ENCODE data around the gene TMEM229B. TPM values are rescaled to one million over a fixed set of nuclear protein-coding genes. Genes with fewer than 3 reads are reported as not detected.

TMEM229B gene
- total and polyA plus RNA-seq, 2 experiments from 2014 or later = 18.3 to 25.6 TPM

DNA sequence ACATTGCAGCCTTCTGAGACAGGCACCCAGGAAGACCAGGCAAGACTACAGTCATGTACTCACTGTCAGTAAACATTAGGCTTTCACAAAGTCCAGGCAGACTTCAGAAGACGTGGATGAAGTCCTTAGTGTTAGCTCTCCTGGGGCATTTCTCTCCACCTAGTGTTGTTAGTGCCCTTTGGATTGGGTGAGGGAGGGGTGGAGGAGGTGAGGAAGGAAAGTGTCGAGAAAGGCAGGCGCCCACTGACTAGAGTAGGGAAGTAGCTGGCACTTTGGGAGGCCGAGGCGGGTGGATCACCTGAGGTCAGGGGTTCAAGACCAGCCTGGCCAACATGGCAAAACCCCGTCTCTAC is 20.2 kb downstream of the TMEM229B start:
- H3K27ac ChIP-seq = no peak overlapping the region
- no peaks in the 10 kb centered on the region for H3K9me2 ChIP-seq (replicated peaks; ENCODE audit: insufficient read depth)
- no peaks in the 10 kb centered on the region for H3K36me3 ChIP-seq (replicated peaks; ENCODE audit: insufficient read depth, low read depth)
- no peaks in the 10 kb centered on the region for H3K4me1 ChIP-seq (ENCODE audit: insufficient read depth)
- no peak overlapping the region for H2AFZ ChIP-seq
- TF ChIP-seq EZH2phosphoT487 (IDR thresholded peaks at IDR 0.05; ENCODE audit: low read depth, severe bottlenecking, unreplicated experiment) (no peak), CTCF (IDR thresholded peaks at IDR 0.05; ENCODE audit: poor library complexity) (no peak), EZH2 (IDR thresholded peaks at IDR 0.05; ENCODE audit: borderline replicate concordance) (no peak)
- H3K4me3 ChIP-seq = no peak overlapping the region
- WGBS (ENCODE audit: low lambda C conversion rate, missing lambda C conversion rate) = 78% methylated on average over 6 of the region's 6 CpGs
- DNase-seq (ENCODE audit: low spot score) = peak; percentile 32
- no peaks in the 10 kb centered on the region for H3K9me3 ChIP-seq (ENCODE audit: low read depth)
- H3K4me2 ChIP-seq = no peak overlapping the region
- no peaks in the 10 kb centered on the region for H3K27me3 ChIP-seq
- no peaks in the 10 kb centered on the region for H4K20me1 ChIP-seq (ENCODE audit: insufficient read depth, poor library complexity, severe bottlenecking)
- no peaks in the 10 kb centered on the region for H3K79me2 ChIP-seq

DNA sequence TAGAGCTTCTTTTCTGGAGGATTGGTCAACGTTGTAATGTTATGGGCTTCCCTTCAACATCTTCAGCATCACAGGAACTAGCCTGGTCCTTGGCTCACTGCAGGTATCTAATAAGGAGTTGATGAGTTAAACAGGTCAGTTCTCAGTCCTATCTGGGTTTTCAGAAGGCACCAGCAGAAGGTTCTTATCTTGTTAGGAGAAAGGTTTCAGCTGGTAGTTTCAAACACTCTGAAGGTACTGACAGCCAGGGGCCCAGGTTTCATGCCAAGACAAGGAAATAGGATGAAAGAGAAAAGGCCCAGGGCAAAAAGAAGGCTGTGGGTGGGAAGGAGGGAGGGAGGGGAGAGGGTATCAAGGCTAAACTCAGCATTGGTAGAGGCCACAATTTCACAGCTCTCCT is 21.4 kb downstream of the TMEM229B start:
- Histone ChIP-seq H3K36me3 (replicated peaks; ENCODE audit: insufficient read depth, low read depth) (no peaks in the 10 kb centered on the region), H3K9me3 (ENCODE audit: low read depth) (no peaks in the 10 kb centered on the region), H4K20me1 (ENCODE audit: insufficient read depth, poor library complexity, severe bottlenecking) (no peaks in the 10 kb centered on the region), H2AFZ (no peak overlapping the region), H3K27ac (no peak overlapping the region), H3K27me3 (no peaks in the 10 kb centered on the region), H3K79me2 (no peaks in the 10 kb centered on the region), H3K4me2 (no peak overlapping the region), H3K4me1 (ENCODE audit: insufficient read depth) (no peaks in the 10 kb centered on the region), H3K4me3 (no peak overlapping the region), H3K9me2 (replicated peaks; ENCODE audit: insufficient read depth) (no peaks in the 10 kb centered on the region)
- DNase-seq (ENCODE audit: low spot score) = no peak
- TF ChIP-seq EZH2phosphoT487 (IDR thresholded peaks at IDR 0.05; ENCODE audit: low read depth, severe bottlenecking, unreplicated experiment) = no peak
- TF ChIP-seq CTCF (IDR thresholded peaks at IDR 0.05; ENCODE audit: poor library complexity) = no peak
- TF ChIP-seq EZH2 (IDR thresholded peaks at IDR 0.05; ENCODE audit: borderline replicate concordance) = no peak
- WGBS (ENCODE audit: low lambda C conversion rate, missing lambda C conversion rate) = 92% methylated on average over 1 of the region's 1 CpG

- H3K4me3 ChIP-seq = no peak overlapping the region
- H3K27me3 ChIP-seq = no peaks in the 10 kb centered on the region
- H3K9me3 ChIP-seq (ENCODE audit: low read depth) = no peaks in the 10 kb centered on the region
- H3K9me2 ChIP-seq (replicated peaks; ENCODE audit: insufficient read depth) = no peaks in the 10 kb centered on the region
- no peaks in the 10 kb centered on the region for H3K4me1 ChIP-seq (ENCODE audit: insufficient read depth)
- no peaks in the 10 kb centered on the region for H3K79me2 ChIP-seq
- no peak for DNase-seq (ENCODE audit: low spot score)
- no peak overlapping the region for H3K27ac ChIP-seq
- no peaks in the 10 kb centered on the region for H3K36me3 ChIP-seq (replicated peaks; ENCODE audit: insufficient read depth, low read depth)
- TF ChIP-seq EZH2 (IDR thresholded peaks at IDR 0.05; ENCODE audit: borderline replicate concordance) (no peak), EZH2phosphoT487 (IDR thresholded peaks at IDR 0.05; ENCODE audit: low read depth, severe bottlenecking, unreplicated experiment) (no peak), CTCF (IDR thresholded peaks at IDR 0.05; ENCODE audit: poor library complexity) (no peak)
- no peak overlapping the region for H2AFZ ChIP-seq
- H3K4me2 ChIP-seq = no peak overlapping the region
- WGBS (ENCODE audit: low lambda C conversion rate, missing lambda C conversion rate) = 78% methylated on average over 8 of the region's 8 CpGs
- no peaks in the 10 kb centered on the region for H4K20me1 ChIP-seq (ENCODE audit: insufficient read depth, poor library complexity, severe bottlenecking)
Measured at GRCh38 chr14:67464879-67465278, 23.6 kb downstream of the TMEM229B start.

DNA sequence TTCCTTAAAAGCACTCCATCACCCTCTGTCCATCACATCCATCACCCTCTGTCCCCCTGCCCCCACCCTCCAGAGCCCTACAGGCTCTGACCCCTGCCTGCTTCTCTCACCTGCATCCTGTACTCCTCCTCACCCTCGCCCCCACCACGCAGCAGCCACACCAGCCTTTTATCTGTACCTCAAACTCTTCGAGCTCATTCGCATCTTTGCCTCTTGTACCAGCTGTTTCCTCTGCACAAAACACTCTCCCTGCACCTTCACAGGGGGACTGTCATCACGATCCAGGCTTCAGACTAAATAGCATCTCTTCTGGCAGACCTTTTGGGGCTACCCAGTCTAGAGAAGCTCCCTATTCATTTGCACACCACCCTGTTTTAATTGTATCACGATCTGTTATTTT is 24.1 kb downstream of the TMEM229B start:
- 78% methylated on average over 6 of the region's 6 CpGs for WGBS (ENCODE audit: low lambda C conversion rate, missing lambda C conversion rate)
- H3K27ac ChIP-seq = no peak overlapping the region
- no peaks in the 10 kb centered on the region for H3K4me1 ChIP-seq (ENCODE audit: insufficient read depth)
- H3K9me3 ChIP-seq (ENCODE audit: low read depth) = no peaks in the 10 kb centered on the region
- H3K4me2 ChIP-seq = no peak overlapping the region
- no peaks in the 10 kb centered on the region for H3K79me2 ChIP-seq
- no peaks in the 10 kb centered on the region for H3K9me2 ChIP-seq (replicated peaks; ENCODE audit: insufficient read depth)
- TF ChIP-seq CTCF (IDR thresholded peaks at IDR 0.05; ENCODE audit: poor library complexity) (no peak), EZH2phosphoT487 (IDR thresholded peaks at IDR 0.05; ENCODE audit: low read depth, severe bottlenecking, unreplicated experiment) (no peak), EZH2 (IDR thresholded peaks at IDR 0.05; ENCODE audit: borderline replicate concordance) (no peak)
- H2AFZ ChIP-seq = no peak overlapping the region
- H4K20me1 ChIP-seq (ENCODE audit: insufficient read depth, poor library complexity, severe bottlenecking) = no peaks in the 10 kb centered on the region
- H3K4me3 ChIP-seq = no peak overlapping the region
- DNase-seq (ENCODE audit: low spot score) = no peak
- no peaks in the 10 kb centered on the region for H3K36me3 ChIP-seq (replicated peaks; ENCODE audit: insufficient read depth, low read depth)
- H3K27me3 ChIP-seq = no peaks in the 10 kb centered on the region
